ENCODE measurements around the gene ZC3H4.

ZC3H4 gene

GRCh38 chr19:47132194-47132852, 18.7 kb upstream of the ZC3H4 start:
- DNase-seq = no peak

- peak; percentile 100 for DNase-seq
Measured at GRCh38 chr19:47130589-47131227, 17.1 kb upstream of the ZC3H4 start, which contains the start of gene SAE1. SAE1 (plus strand) TSS chr19:47130835; CDS start chr19:47130931, 96 bp downstream.

GRCh38 chr19:47130120-47130588, 16.6 kb upstream of the ZC3H4 start:
- DNase-seq = no peak

GRCh38 chr19:47129579-47129978, 16.0 kb upstream of the ZC3H4 start:
- DNase-seq = no peak

GRCh38 chr19:47125669-47125938, 12.0 kb upstream of the ZC3H4 start:
- DNase-seq = no peak

GRCh38 chr19:47124937-47125668, 11.5 kb upstream of the ZC3H4 start:
- peak; percentile 89 for DNase-seq

GRCh38 chr19:47123406-47123805, 9.8 kb upstream of the ZC3H4 start:
- no peak for DNase-seq

GRCh38 chr19:47122359-47123335, 9.1 kb upstream of the ZC3H4 start:
- DNase-seq = no peak

GRCh38 chr19:47120470-47121067, 7.0 kb upstream of the ZC3H4 start:
- DNase-seq = no peak

GRCh38 chr19:47113850-47114651, 475 bp upstream of the ZC3H4 start:
- no peak for DNase-seq

- DNase-seq = peak; percentile 94
Measured at GRCh38 chr19:47112166-47112996, 1.2 kb downstream of the ZC3H4 start.

- DNase-seq = peak; percentile 58
Measured at GRCh38 chr19:47111682-47112165, 1.9 kb downstream of the ZC3H4 start.

GRCh38 chr19:47111006-47111621, 2.5 kb downstream of the ZC3H4 start:
- peak; percentile 62 for DNase-seq

GRCh38 chr19:47110521-47111005, 3.0 kb downstream of the ZC3H4 start:
- peak; percentile 67 for DNase-seq

GRCh38 chr19:47109541-47110375, 3.8 kb downstream of the ZC3H4 start:
- DNase-seq = peak; percentile 80

- DNase-seq = no peak
Measured at GRCh38 chr19:47109177-47109540, 4.4 kb downstream of the ZC3H4 start.

- peak; percentile 38 for DNase-seq
Measured at GRCh38 chr19:47107953-47108746, 5.4 kb downstream of the ZC3H4 start.
